HG03460 (cell line): Measurements from ENCODE around the gene PACSIN3.
"Not testable (repeated sequence)": the region's sequence is repeated elsewhere in the genome, so short reads cannot be mapped to it uniquely, and the experiment has no call there.

ENCODE experiments used
- ATAC-seq: cut with Tn5 transposase; IDR thresholded peaks from one replicate; pipeline ENCODE4 v1.9.1; 2021; ENCODE audit not compliant: unreplicated experiment

The PACSIN3 gene

GRCh38 chr11:47186076-47186699 is at the start of gene PACSIN3:
TSS of gene PACSIN3 (minus strand) at chr11:47186434. CDS start at chr11:47182727, 3,707 bp downstream.
- ATAC-seq = peak; percentile 57

- no peak for ATAC-seq
These were observed 48.9 kb upstream of the PACSIN3 start for GRCh38 chr11:47235163-47235562.

GRCh38 chr11:47234669-47235100 is 48.5 kb upstream of the PACSIN3 start:
- no peak for ATAC-seq

- ATAC-seq = no peak
These were observed 47.9 kb upstream of the PACSIN3 start for GRCh38 chr11:47233989-47234668.

- ATAC-seq = no peak
These were observed 46.8 kb upstream of the PACSIN3 start for GRCh38 chr11:47233051-47233450.

GRCh38 chr11:47229161-47229560 is 42.9 kb upstream of the PACSIN3 start:
- no peak for ATAC-seq

GRCh38 chr11:47225552-47226400 is 39.5 kb upstream of the PACSIN3 start:
- peak; percentile 90 for ATAC-seq

GRCh38 chr11:47222696-47223095 is 36.5 kb upstream of the PACSIN3 start:
- no peak for ATAC-seq

- no peak for ATAC-seq
These were observed 34.2 kb upstream of the PACSIN3 start for GRCh38 chr11:47220401-47220821.

- no peak for ATAC-seq
These were observed 30.0 kb upstream of the PACSIN3 start for GRCh38 chr11:47216121-47216798.

- ATAC-seq = no peak
These were observed 29.2 kb upstream of the PACSIN3 start for GRCh38 chr11:47215366-47215910.

GRCh38 chr11:47213950-47214565 is 27.8 kb upstream of the PACSIN3 start:
- ATAC-seq = peak; percentile 62

GRCh38 chr11:47212938-47213337 is 26.7 kb upstream of the PACSIN3 start:
- ATAC-seq = no peak

GRCh38 chr11:47208628-47209027 is 22.4 kb upstream of the PACSIN3 start:
- ATAC-seq = no peak

- not testable (repeated sequence) for ATAC-seq
These were observed 21.8 kb upstream of the PACSIN3 start for GRCh38 chr11:47208008-47208552.

- ATAC-seq = no peak
These were observed 21.2 kb upstream of the PACSIN3 start for GRCh38 chr11:47207459-47207858.

GRCh38 chr11:47206577-47206976 is 20.3 kb upstream of the PACSIN3 start:
- ATAC-seq = not testable (repeated sequence)

- ATAC-seq = no peak
These were observed 18.4 kb upstream of the PACSIN3 start for GRCh38 chr11:47204637-47204989.

- no peak for ATAC-seq
These were observed 16.3 kb upstream of the PACSIN3 start for GRCh38 chr11:47202576-47202975.

GRCh38 chr11:47201015-47201414 is 14.8 kb upstream of the PACSIN3 start:
- no peak for ATAC-seq
